Keratinocyte (primary cell): ENCODE data around the gene GYPE. TPM values are rescaled to one million over a fixed set of nuclear protein-coding genes. Genes with fewer than 3 reads are reported as not detected.
"Not testable (repeated sequence)": the region's sequence is repeated elsewhere in the genome, so short reads cannot be mapped to it uniquely, and the experiment has no call there.

ENCODE experiments used
- DNase-seq: peaks from one replicate; pipeline ENCODE4 v3.0.0-alpha.2; 2011; ENCODE audit warnings: low read depth, missing footprints, low spot score
- FAIRE-seq: peaks from 2 replicates; lab custom pipeline; 2011; peaks lifted over from hg19 to GRCh38; lab: Jason Lieb, UNC
- H2AFZ ChIP-seq: 2 replicates; pipeline ENCODE4 v1.6.0; 2012; ENCODE audit warnings: low read length, control low read depth, inconsistent platforms; ENCODE audit not compliant: control insufficient read depth
- H3K27ac ChIP-seq: 2 replicates; pipeline ENCODE4 v1.5.1; 2011; ENCODE audit warnings: low read length; ENCODE audit not compliant: control insufficient read depth, insufficient read depth
- H3K27me3 ChIP-seq: 3 replicates; pipeline ENCODE4 v1.6.0; 2011; ENCODE audit warnings: low read length; ENCODE audit not compliant: control insufficient read depth, insufficient read depth; ENCODE audit errors: extremely low read depth
- H3K36me3 ChIP-seq, 2 experiments: 2 replicates in 1 of 2; 3 replicates in 1 of 2; pipeline ENCODE4 v1.5.1; 2011; ENCODE audit warnings: low read length in 2 of 2, mild to moderate bottlenecking in 1 of 2; ENCODE audit not compliant: control insufficient read depth in 2 of 2, insufficient read depth in 2 of 2; ENCODE audit errors: extremely low read depth in 1 of 2
- H3K4me1 ChIP-seq: 3 replicates; pipeline ENCODE4 v1.5.1; 2011; ENCODE audit warnings: low read length; ENCODE audit not compliant: control insufficient read depth, insufficient read depth; ENCODE audit errors: extremely low read depth
- H3K4me2 ChIP-seq: 3 replicates; pipeline ENCODE4 v1.6.0; 2011; ENCODE audit warnings: low read depth, low read length; ENCODE audit not compliant: control insufficient read depth, insufficient read depth; ENCODE audit errors: extremely low read depth
- H3K4me3 ChIP-seq, 3 experiments: fragments of 200-600 bp in 1 of 3; sonication (generic) in 1 of 3; 2 replicates in 2 of 3; 3 replicates in 1 of 3; pipeline ENCODE4 v1.5.1; 2011 to 2016; ENCODE audit warnings: low read length in 3 of 3, mild to moderate bottlenecking in 3 of 3, control low read depth in 2 of 3, inconsistent platforms in 1 of 3, low read depth in 1 of 3, mixed read lengths in 1 of 3, mixed run types in 1 of 3, moderate library complexity in 1 of 3; ENCODE audit not compliant: control insufficient read depth in 2 of 3, insufficient read depth in 2 of 3; ENCODE audit errors: extremely low read depth in 1 of 3
- H3K79me2 ChIP-seq: 2 replicates; pipeline ENCODE4 v1.6.0; 2012; ENCODE audit warnings: low read length; ENCODE audit not compliant: control insufficient read depth, insufficient read depth
- H3K9ac ChIP-seq: 3 replicates; pipeline ENCODE4 v1.6.0; 2011; ENCODE audit warnings: low read length; ENCODE audit not compliant: control insufficient read depth, insufficient read depth; ENCODE audit errors: extremely low read depth
- H3K9me1 ChIP-seq: 3 replicates; pipeline ENCODE4 v1.6.0; 2011; ENCODE audit warnings: low read length; ENCODE audit not compliant: control insufficient read depth, insufficient read depth; ENCODE audit errors: extremely low read depth
- H3K9me3 ChIP-seq: 2 replicates; pipeline ENCODE4 v1.5.1; 2012; ENCODE audit warnings: low read depth, low read length; ENCODE audit not compliant: control insufficient read depth
- H4K20me1 ChIP-seq: 3 replicates; pipeline ENCODE4 v1.6.0; 2011; ENCODE audit warnings: low read length; ENCODE audit not compliant: control insufficient read depth, insufficient read depth; ENCODE audit errors: extremely low read depth
- CTCF ChIP-seq, 3 experiments: IDR thresholded peaks in 1 of 3; conservative IDR thresholded peaks in 1 of 3; optimal IDR thresholded peaks in 1 of 3; 2 replicates in 2 of 3; 3 replicates in 1 of 3; pipeline versions ENCODE3 to v1.5.1; 2011; ENCODE audit warnings: low read length in 3 of 3, mild to moderate bottlenecking in 3 of 3, moderate library complexity in 2 of 3, control low read depth in 1 of 3, inconsistent platforms in 1 of 3; ENCODE audit not compliant: insufficient read depth in 2 of 3; ENCODE audit errors: extremely low read depth in 1 of 3
- EZH2 ChIP-seq: IDR thresholded peaks from one replicate; pipeline ENCODE4 v1.6.1; 2012; ENCODE audit warnings: inconsistent platforms, mild to moderate bottlenecking, low read length, moderate library complexity
- dilution Hi-C: fragments of 300-500 bp; cut with MboI; formaldehyde crosslinking; loops from one replicate; pipeline ENCODE4 v1.7.0; 2020; ENCODE audit warnings: low sequenced_read_pairs; ENCODE audit not compliant: extremely low pct_ligation_motif_present
- polyA plus RNA-seq, 5 experiments: library from polyadenylated mRNA; depleted of rRNA in 3 of 5; stranded (reverse) in 3 of 5; stranded (forward) in 1 of 5; unstranded in 1 of 5; fragments of >200 nt; gene quantifications; 1 replicate in 1 of 5; 2 replicates in 3 of 5; 3 replicates in 1 of 5; pipeline versions ENCODE4 v1.2.1 to v1.2.3, GENCODE V29; 2011 to 2012; ENCODE audit warnings: missing spikeins in 2 of 5, low read depth in 1 of 5, low replicate concordance in 1 of 5

The GYPE gene
- polyA plus RNA-seq, 1 donor (not counting 4 experiments of a cell fraction or from before 2014, with no cell fraction given) = not detected

GRCh38 chr4:143869925-143870324 lies 35.4 kb downstream of the GYPE start:
- H3K79me2 ChIP-seq, dilution Hi-C loops, H2AFZ ChIP-seq, H3K27me3 ChIP-seq, FAIRE-seq, H3K9me3 ChIP-seq, H3K27ac ChIP-seq, H3K4me2 ChIP-seq, H3K9ac ChIP-seq, H3K36me3 ChIP-seq, H4K20me1 ChIP-seq, H3K4me3 ChIP-seq, H3K9me1 ChIP-seq, DNase-seq, H3K4me1 ChIP-seq: not testable (repeated sequence)

GRCh38 chr4:143862716-143863115 lies 42.6 kb downstream of the GYPE start:
- dilution Hi-C loops, H3K9ac ChIP-seq, DNase-seq, H3K27me3 ChIP-seq, H3K36me3 ChIP-seq, H3K4me3 ChIP-seq, H4K20me1 ChIP-seq, H3K9me3 ChIP-seq, H2AFZ ChIP-seq, H3K4me1 ChIP-seq, H3K4me2 ChIP-seq, H3K79me2 ChIP-seq, H3K9me1 ChIP-seq, H3K27ac ChIP-seq, FAIRE-seq: not testable (repeated sequence)

GRCh38 chr4:143858456-143858855 lies 46.9 kb downstream of the GYPE start:
- dilution Hi-C loops = no loop called here
- Histone ChIP-seq H3K27ac (no peak overlapping the region), H3K27me3 (no peaks in the 10 kb centered on the region), H3K36me3 (no peaks in the 10 kb centered on the region), H3K79me2 (no peaks in the 10 kb centered on the region), H4K20me1 (no peaks in the 10 kb centered on the region), H3K9me1 (no peaks in the 10 kb centered on the region), H2AFZ (no peak overlapping the region), H3K9ac (no peak overlapping the region), H3K9me3 (no peaks in the 10 kb centered on the region), H3K4me2 (no peak overlapping the region), H3K4me1 (no peaks in the 10 kb centered on the region), H3K4me3 (no peak overlapping the region)
- no peak for TF ChIP-seq CTCF (optimal IDR thresholded peaks at IDR 0.05 in 1 of 3, IDR thresholded peaks at IDR 0.05 in 1 of 3, conservative IDR thresholded peaks at IDR 0.05 in 1 of 3; ENCODE audit: extremely low read depth in 1 of 3, insufficient read depth in 2 of 3, low read length in 3 of 3)
- TF ChIP-seq EZH2 = no peak
- no peak for FAIRE-seq
- no peak for DNase-seq

GRCh38 chr4:143857391-143858336 lies 47.7 kb downstream of the GYPE start:
- H3K4me1 ChIP-seq, H3K36me3 ChIP-seq, FAIRE-seq, H3K4me2 ChIP-seq, H4K20me1 ChIP-seq, H3K79me2 ChIP-seq, H3K4me3 ChIP-seq, H3K9ac ChIP-seq, H3K27ac ChIP-seq, H3K27me3 ChIP-seq, dilution Hi-C loops, H3K9me1 ChIP-seq, DNase-seq, H3K9me3 ChIP-seq, H2AFZ ChIP-seq: not testable (repeated sequence)
